Endodermal cell (in vitro differentiated cells): ENCODE measurements around the gene ACBD3. TPM values are rescaled to one million over a fixed set of nuclear protein-coding genes. Genes with fewer than 3 reads are reported as not detected.

Source experiments
- DNase-seq: peaks from one replicate; pipeline ENCODE4 v3.0.0-alpha.2; 2017
- H3K27ac ChIP-seq: 2 replicates; pipeline ENCODE4 v1.5.1; 2013; ENCODE audit warnings: mild to moderate bottlenecking, low read depth, low read length, moderate library complexity
- H3K27me3 ChIP-seq: 2 replicates; pipeline ENCODE4 v1.6.1; 2013; ENCODE audit warnings: mild to moderate bottlenecking, low read length, moderate library complexity; ENCODE audit not compliant: insufficient read depth, control insufficient read depth, poor library complexity, severe bottlenecking
- H3K36me3 ChIP-seq: 2 replicates; pipeline ENCODE4 v1.7.0; 2013; ENCODE audit warnings: mild to moderate bottlenecking, low read length, moderate library complexity; ENCODE audit not compliant: control insufficient read depth, insufficient read depth
- H3K4me1 ChIP-seq: one replicate; pipeline ENCODE4 v1.7.0; 2013; ENCODE audit warnings: low read length; ENCODE audit not compliant: control insufficient read depth, insufficient read depth
- H3K4me3 ChIP-seq: 2 replicates; pipeline ENCODE4 v1.5.1; 2013; ENCODE audit warnings: mild to moderate bottlenecking, low read length, moderate library complexity
- H3K9ac ChIP-seq: 2 replicates; pipeline ENCODE4 v1.6.1; 2013; ENCODE audit warnings: mild to moderate bottlenecking, low read length, moderate library complexity; ENCODE audit not compliant: poor library complexity, severe bottlenecking; ENCODE audit errors: extremely low read depth
- H3K9me3 ChIP-seq: 2 replicates; pipeline ENCODE4 v1.6.1; 2013; ENCODE audit warnings: mild to moderate bottlenecking, low read length, moderate library complexity; ENCODE audit not compliant: control insufficient read depth
- H3K27ac Mint-ChIP-seq: 2 replicates; pipeline ENCODE4 v1.8.0; 2020; ENCODE audit warnings: mixed read lengths
- H3K27me3 Mint-ChIP-seq: 2 replicates; pipeline ENCODE4 v1.8.0; 2021; ENCODE audit warnings: mild to moderate bottlenecking, mixed read lengths; ENCODE audit not compliant: insufficient read depth
- H3K36me3 Mint-ChIP-seq: 2 replicates; pipeline ENCODE4 v1.8.0; 2020; ENCODE audit warnings: low read depth, mixed read lengths
- H3K4me1 Mint-ChIP-seq: 2 replicates; pipeline ENCODE4 v1.8.0; 2020; ENCODE audit warnings: mixed read lengths
- H3K4me3 Mint-ChIP-seq: 2 replicates; pipeline ENCODE4 v1.8.0; 2020; ENCODE audit warnings: mild to moderate bottlenecking, moderate library complexity, mixed read lengths
- H3K9me3 Mint-ChIP-seq: 2 replicates; pipeline ENCODE4 v1.8.0; 2020; ENCODE audit warnings: mild to moderate bottlenecking, mixed read lengths
- CTCF ChIP-seq: fragments of 200-600 bp; sonication (generic); conservative IDR thresholded peaks from 2 replicates; pipeline ENCODE4 v1.5.0; 2021; ENCODE audit warnings: antibody characterized with exemption, mild to moderate bottlenecking
- WGBS, 2 experiments: methylation state at CpG; one replicate each; pipeline versions ENCODE4 v1.1.5 to v1.1.7; 2013; ENCODE audit warnings: missing lambda C conversion rate in 2 of 2, mixed read lengths in 1 of 2; ENCODE audit not compliant: insufficient coverage in 1 of 2, insufficient read length in 1 of 2; 5-methylcytosine and 5-hydroxymethylcytosine counted together
- total RNA-seq, 2 donors: library from RNA; stranded (reverse); fragmentation: NEBNext Ultra II Directional in 1 of 2; extraction: Animal tissue kit (Norgen Biotek cat#: 25700) in 1 of 2; gene quantifications; 2 replicates in 1 of 2; 3 replicates in 1 of 2; pipeline ENCODE4 v1.2.1, GENCODE V29; 2021

Gene ACBD3
- total RNA-seq, 2 donors from 2014 or later, result 34.8 to 48.0 TPM

- no peak overlapping the region for H3K9ac ChIP-seq
- no peak overlapping the region for H3K27ac ChIP-seq
- no peaks in the 10 kb centered on the region for H3K36me3 ChIP-seq
- TF ChIP-seq CTCF, result no peak
- Mint-ChIP-seq H3K27me3 (peaks cover 14% of the 10 kb centered on the region), H3K9me3 (peaks cover 11% of the 10 kb centered on the region), H3K36me3 (no peaks in the 10 kb centered on the region), H3K4me1 (peaks cover 32% of the 10 kb centered on the region), H3K4me3 (no peak overlapping the region), H3K27ac (no peak overlapping the region)
- H3K9me3 ChIP-seq, result no peaks in the 10 kb centered on the region
- peaks cover 19% of the 10 kb centered on the region for H3K4me1 ChIP-seq
- no peak for DNase-seq
- H3K4me3 ChIP-seq, result no peak overlapping the region
- WGBS, 2 experiments, result 53 to 59% methylated on average over 7 of the region's 7 CpGs
- H3K27me3 ChIP-seq, result no peaks in the 10 kb centered on the region
Measured at GRCh38 chr1:226111883-226112261, 74.7 kb downstream of the ACBD3 start.

- Histone ChIP-seq H3K27ac (no peak overlapping the region), H3K27me3 (no peaks in the 10 kb centered on the region), H3K36me3 (no peaks in the 10 kb centered on the region), H3K9me3 (no peaks in the 10 kb centered on the region), H3K9ac (peak overlapping the region; percentile 35), H3K4me3 (peak overlapping the region; percentile 69), H3K4me1 (peaks cover 19% of the 10 kb centered on the region)
- peaks cover 32% of the 10 kb centered on the region for H3K4me1 Mint-ChIP-seq
- no peak for TF ChIP-seq CTCF
- WGBS, 2 experiments, result 36 to 44% methylated on average over 9 to 11 of the region's 11 CpGs
- H3K4me3 Mint-ChIP-seq, result peak overlapping the region; percentile 67
- no peaks in the 10 kb centered on the region for H3K36me3 Mint-ChIP-seq
- H3K27me3 Mint-ChIP-seq, result peaks cover 14% of the 10 kb centered on the region
- no peak for DNase-seq
- peaks cover 11% of the 10 kb centered on the region for H3K9me3 Mint-ChIP-seq
- no peak overlapping the region for H3K27ac Mint-ChIP-seq
Measured at GRCh38 chr1:226111098-226111882, 75.3 kb downstream of the ACBD3 start.

- H3K4me1 ChIP-seq, result peaks cover 19% of the 10 kb centered on the region
- H3K9ac ChIP-seq, result peak overlapping the region; percentile 35
- Mint-ChIP-seq H3K27me3 (peaks cover 14% of the 10 kb centered on the region), H3K4me3 (peak overlapping the region; percentile 67), H3K9me3 (peaks cover 7% of the 10 kb centered on the region), H3K4me1 (peaks cover 32% of the 10 kb centered on the region), H3K27ac (no peak overlapping the region), H3K36me3 (no peaks in the 10 kb centered on the region)
- H3K27me3 ChIP-seq, result no peaks in the 10 kb centered on the region
- no peak for TF ChIP-seq CTCF
- no peaks in the 10 kb centered on the region for H3K9me3 ChIP-seq
- peak; percentile 84 for DNase-seq
- WGBS, 2 experiments, result 2 to 4% methylated on average over 23 to 73 of the region's 73 CpGs
- peak overlapping the region; percentile 69 for H3K4me3 ChIP-seq
- H3K36me3 ChIP-seq, result no peaks in the 10 kb centered on the region
- peak overlapping the region; percentile 49 for H3K27ac ChIP-seq
Measured at GRCh38 chr1:226110249-226111097, 76.1 kb downstream of the ACBD3 start.
